KMS-11 (cell line): ENCODE measurements around the gene ASB10.

Experiments
- H2AFZ ChIP-seq: fragments of 200-600 bp; sonication (generic); 2 replicates; pipeline ENCODE4 v1.6.1; 2016; ENCODE audit warnings: antibody characterized with exemption, mixed run types, low read depth
- H3K27ac ChIP-seq: fragments of 200-600 bp; sonication (generic); 2 replicates; pipeline ENCODE4 v1.6.1; 2016; ENCODE audit warnings: mild to moderate bottlenecking, mixed run types
- H3K27me3 ChIP-seq: fragments of 200-600 bp; sonication (generic); 2 replicates; pipeline ENCODE4 v1.6.1; 2017; ENCODE audit warnings: mild to moderate bottlenecking, low read depth, mixed run types, moderate library complexity; ENCODE audit not compliant: insufficient read depth
- H3K36me3 ChIP-seq: fragments of 200-600 bp; sonication (generic); 2 replicates; pipeline ENCODE4 v1.6.1; 2017; ENCODE audit warnings: mild to moderate bottlenecking, mixed run types; ENCODE audit not compliant: insufficient read depth
- H3K4me1 ChIP-seq: fragments of 200-600 bp; sonication (generic); 2 replicates; pipeline ENCODE4 v1.6.1; 2016; ENCODE audit warnings: mild to moderate bottlenecking, low read depth, mixed run types; ENCODE audit not compliant: poor library complexity, severe bottlenecking
- H3K4me2 ChIP-seq: fragments of 200-600 bp; sonication (generic); 2 replicates; pipeline ENCODE4 v1.7.0; 2016; ENCODE audit warnings: mild to moderate bottlenecking, mixed run types
- H3K4me3 ChIP-seq: fragments of 200-600 bp; sonication (generic); IDR thresholded peaks from 2 replicates; pipeline ENCODE4 v1.6.1; 2017; ENCODE audit warnings: low read depth, low read length, mixed read lengths; ENCODE audit not compliant: insufficient read depth
- H3K79me2 ChIP-seq: fragments of 200-600 bp; sonication (generic); 2 replicates; pipeline ENCODE4 v1.6.1; 2016; ENCODE audit warnings: low read depth, mixed run types; ENCODE audit not compliant: insufficient read depth
- H3K9ac ChIP-seq: fragments of 200-600 bp; sonication (generic); 2 replicates; pipeline ENCODE4 v1.6.1; 2016; ENCODE audit warnings: mild to moderate bottlenecking, mixed run types
- H4K20me1 ChIP-seq: fragments of 200-600 bp; sonication (generic); 2 replicates; pipeline ENCODE4 v1.6.1; 2016; ENCODE audit warnings: mild to moderate bottlenecking, mixed run types; ENCODE audit not compliant: insufficient read depth
- CTCF ChIP-seq: fragments of 200-600 bp; sonication (generic); conservative IDR thresholded peaks from 2 replicates; pipeline ENCODE4 v1.6.1; 2017; ENCODE audit warnings: low read depth, mild to moderate bottlenecking, antibody characterized with exemption, low read length, moderate library complexity, mixed read lengths

Gene ASB10

DNA sequence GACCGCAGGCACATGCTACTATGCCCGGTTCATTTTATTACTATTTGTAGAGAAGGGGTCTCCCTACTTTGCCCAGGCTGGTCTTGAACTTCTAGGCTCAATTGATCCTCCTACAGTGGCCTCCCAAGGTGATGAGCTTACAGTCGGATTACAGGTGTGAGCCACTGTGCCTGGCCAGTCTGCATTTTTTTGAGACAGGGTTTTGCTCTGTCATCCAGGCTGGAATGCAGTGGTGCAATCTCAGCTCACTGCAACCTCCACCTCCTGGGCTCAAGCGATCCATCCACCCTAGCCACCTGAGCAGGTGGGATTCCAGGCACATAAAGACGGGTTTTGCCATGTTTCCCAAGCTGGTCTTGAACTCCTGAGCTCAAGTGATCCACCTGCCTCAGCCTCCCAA is 25.6 kb upstream of the ASB10 start:
- H3K4me1 ChIP-seq, result no peaks in the 10 kb centered on the region
- no peak overlapping the region for H3K4me3 ChIP-seq
- H3K9ac ChIP-seq, result no peak overlapping the region
- peaks cover 12% of the 10 kb centered on the region; the same call in 1 of the 2 replicates for H3K36me3 ChIP-seq
- TF ChIP-seq CTCF, result no peak
- H3K79me2 ChIP-seq, result no peaks in the 10 kb centered on the region
- H4K20me1 ChIP-seq, result no peaks in the 10 kb centered on the region
- no peak overlapping the region for H3K27ac ChIP-seq
- no peak overlapping the region for H2AFZ ChIP-seq
- peaks cover 3% of the 10 kb centered on the region; the same call in 1 of the 2 replicates for H3K27me3 ChIP-seq
- H3K4me2 ChIP-seq, result no peak overlapping the region

DNA sequence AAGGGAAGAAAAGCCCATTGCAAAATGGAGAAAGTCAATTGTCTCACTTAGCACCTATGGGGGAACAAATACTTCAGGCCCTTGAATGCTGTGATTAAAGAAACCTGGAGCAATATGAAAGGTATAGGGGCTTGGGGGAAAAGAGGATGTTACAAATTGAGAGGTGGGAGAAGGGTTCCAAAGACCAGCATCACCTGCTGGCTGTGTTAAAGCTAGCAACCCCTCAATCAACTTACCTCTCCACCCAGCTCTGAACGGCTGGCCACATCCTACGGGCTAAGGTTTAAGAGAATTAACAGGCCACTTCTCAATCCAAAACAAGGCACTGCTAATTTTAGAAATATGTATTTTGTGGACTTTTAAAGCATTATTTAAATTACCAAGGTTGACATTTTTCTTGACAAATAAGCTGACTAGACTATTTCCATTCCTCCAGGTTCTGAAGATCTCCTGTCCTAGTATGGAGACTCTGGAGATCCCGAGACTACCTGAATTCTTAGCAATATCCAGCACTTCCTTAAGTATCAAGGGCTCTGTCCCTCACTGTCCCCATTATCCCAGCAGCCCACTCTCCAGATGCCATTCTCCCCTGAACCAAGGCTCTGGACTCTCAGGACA is 24.2 kb upstream of the ASB10 start:
- no peak overlapping the region for H3K9ac ChIP-seq
- no peak overlapping the region for H3K4me2 ChIP-seq
- no peak overlapping the region for H3K4me3 ChIP-seq
- H3K27ac ChIP-seq, result no peak overlapping the region
- no peaks in the 10 kb centered on the region for H3K4me1 ChIP-seq
- H3K79me2 ChIP-seq, result no peaks in the 10 kb centered on the region
- H4K20me1 ChIP-seq, result no peaks in the 10 kb centered on the region
- H2AFZ ChIP-seq, result no peak overlapping the region
- peaks cover 16% of the 10 kb centered on the region for H3K27me3 ChIP-seq
- peaks cover 6% of the 10 kb centered on the region; the same call in 1 of the 2 replicates for H3K36me3 ChIP-seq
- TF ChIP-seq CTCF, result no peak

- Histone ChIP-seq H3K9ac (no peak within 1 kb of the TSS), H3K79me2 (no peaks in the 10 kb centered on the region), H3K4me1 (no peaks in the 10 kb centered on the region), H4K20me1 (no peaks in the 10 kb centered on the region), H3K27ac (no peak within 1 kb of the TSS), H3K27me3 (peaks cover 26% of the 10 kb centered on the region), H3K4me3 (no peak within 1 kb of the TSS), H2AFZ (no peak within 1 kb of the TSS), H3K36me3 (peaks cover 6% of the 10 kb centered on the region; the same call in 1 of the 2 replicates), H3K4me2 (no peak within 1 kb of the TSS)
- no peak for TF ChIP-seq CTCF
These were observed 23.2 kb upstream of the ASB10 start, which contains the start of gene H2BK1 for GRCh38 chr7:151210087-151210854. Gene H2BK1 (minus strand): TSS chr7:151210488. CDS start chr7:151210318, 170 bp downstream.

DNA sequence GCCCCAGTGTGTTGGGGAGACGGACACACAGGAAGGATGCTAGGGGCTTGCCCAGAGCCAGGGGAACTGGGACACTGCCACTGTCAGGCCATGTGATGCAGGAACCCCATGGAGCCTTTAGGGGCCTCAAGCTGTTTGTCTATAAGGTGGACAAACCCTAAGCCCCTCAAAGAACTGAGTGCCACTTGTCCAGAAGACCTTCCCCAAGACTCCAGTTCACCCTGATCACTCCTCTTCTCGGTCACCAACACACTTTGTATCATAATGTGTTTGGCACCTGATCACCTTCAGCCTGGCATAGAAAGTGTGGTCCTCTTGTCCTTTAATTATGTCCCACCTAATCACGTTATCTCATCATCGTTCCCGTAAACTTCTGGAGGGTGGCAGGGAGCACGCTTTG is 22.5 kb upstream of the ASB10 start:
- no peak overlapping the region for H3K9ac ChIP-seq
- H3K79me2 ChIP-seq, result no peaks in the 10 kb centered on the region
- no peak overlapping the region for H3K27ac ChIP-seq
- H3K4me3 ChIP-seq, result no peak overlapping the region
- H4K20me1 ChIP-seq, result no peaks in the 10 kb centered on the region
- no peak overlapping the region for H2AFZ ChIP-seq
- no peaks in the 10 kb centered on the region for H3K4me1 ChIP-seq
- H3K36me3 ChIP-seq, result peaks cover 5% of the 10 kb centered on the region; the same call in 1 of the 2 replicates
- peaks cover 33% of the 10 kb centered on the region for H3K27me3 ChIP-seq
- no peak overlapping the region for H3K4me2 ChIP-seq
- no peak for TF ChIP-seq CTCF
